HEK293 (cell line): ENCODE measurements around the gene ACTRT2.

Experiments
- CTCF ChIA-PET: fragments of 350-600 bp; formaldehyde crosslinking; extraction: SDS; loops from one replicate; lab custom pipeline; 2021; ENCODE audit warnings: antibody characterized with exemption; lab: Yijun Ruan, JAX
- POLR2A ChIA-PET: fragments of 300-600 bp; formaldehyde crosslinking; extraction: SDS; loops from one replicate; lab custom pipeline; 2020; ENCODE audit warnings: antibody characterized with exemption, inconsistent platforms; lab: Yijun Ruan, JAX
- H3K27ac ChIP-seq: fragments of 200-500 bp; sonication (Bioruptor generic); 2 replicates; pipeline ENCODE4 v1.5.1; 2014; ENCODE audit warnings: low read depth, low read length, control low read depth, inconsistent platforms; ENCODE audit errors: extremely low read depth
- H3K36me3 ChIP-seq, 2 experiments: fragments of 200-500 bp in 1 of 2; sonication (Bioruptor generic) in 1 of 2; 1 replicate in 1 of 2; 2 replicates in 1 of 2; pipeline ENCODE4 v1.5.1; 2014 to 2017; ENCODE audit warnings: inconsistent platforms in 2 of 2, low read length in 2 of 2; ENCODE audit not compliant: control insufficient read depth in 2 of 2, insufficient read depth in 1 of 2
- H3K4me1 ChIP-seq: fragments of 200-500 bp; sonication (Bioruptor generic); 2 replicates; pipeline ENCODE4 v1.5.1; 2014; ENCODE audit warnings: mild to moderate bottlenecking, low read length, inconsistent platforms; ENCODE audit not compliant: control insufficient read depth, insufficient read depth
- H3K4me3 ChIP-seq: 2 replicates; pipeline ENCODE4 v1.5.1; 2011; ENCODE audit warnings: low read depth, mild to moderate bottlenecking, control low read depth, low read length, moderate library complexity
- H3K9me3 ChIP-seq: fragments of 200-500 bp; sonication (Bioruptor generic); 2 replicates; pipeline ENCODE4 v1.5.1; 2014; ENCODE audit warnings: low read depth, low read length, inconsistent platforms; ENCODE audit not compliant: control insufficient read depth, insufficient read depth
- BCL11B ChIP-seq: fragments of 450-650 bp; formaldehyde crosslinking; IDR thresholded peaks from 2 replicates; pipeline ENCODE4 v1.5.1; 2016; ENCODE audit warnings: low read depth, missing biosample characterization, missing genetic modification characterization
- CTCF ChIP-seq: fragments of 450-650 bp; formaldehyde crosslinking; IDR thresholded peaks from 2 replicates; pipeline ENCODE4 v1.5.1; 2016; ENCODE audit warnings: missing biosample characterization, missing genetic modification characterization
- GFI1B ChIP-seq: fragments of 450-650 bp; formaldehyde crosslinking; IDR thresholded peaks from 2 replicates; pipeline ENCODE4 v1.5.1; 2016; ENCODE audit warnings: missing biosample characterization, missing genetic modification characterization
- SETDB1 ChIP-seq: IDR thresholded peaks from one replicate; pipeline ENCODE4 v1.6.1; 2017; ENCODE audit warnings: mild to moderate bottlenecking, low read length, moderate library complexity, mixed read lengths; ENCODE audit not compliant: insufficient read length
- ZBTB1 ChIP-seq: fragments of 450-650 bp; formaldehyde crosslinking; IDR thresholded peaks from 2 replicates; pipeline ENCODE4 v1.5.1; 2016; ENCODE audit warnings: missing biosample characterization, missing genetic modification characterization
- ZBTB6 ChIP-seq: fragments of 450-650 bp; formaldehyde crosslinking; IDR thresholded peaks from 2 replicates; pipeline ENCODE4 v1.5.1; 2017; ENCODE audit warnings: missing biosample characterization, missing genetic modification characterization
- ZNF132 ChIP-seq: fragments of 450-650 bp; formaldehyde crosslinking; IDR thresholded peaks from 2 replicates; pipeline ENCODE4 v1.5.1; 2017; ENCODE audit warnings: missing biosample characterization, missing genetic modification characterization, borderline replicate concordance
- ZNF140 ChIP-seq: fragments of 450-650 bp; formaldehyde crosslinking; IDR thresholded peaks from 2 replicates; pipeline ENCODE4 v1.5.1; 2016; ENCODE audit warnings: missing biosample characterization, missing genetic modification characterization
- ZNF248 ChIP-seq: fragments of 450-650 bp; formaldehyde crosslinking; IDR thresholded peaks from 2 replicates; pipeline ENCODE4 v1.5.1; 2017; ENCODE audit warnings: missing biosample characterization, missing genetic modification characterization
- ZNF26 ChIP-seq: fragments of 450-650 bp; formaldehyde crosslinking; IDR thresholded peaks from 2 replicates; pipeline ENCODE4 v1.5.1; 2016; ENCODE audit warnings: missing biosample characterization, missing genetic modification characterization
- ZNF311 ChIP-seq: fragments of 450-650 bp; formaldehyde crosslinking; IDR thresholded peaks from 2 replicates; pipeline ENCODE4 v1.5.1; 2017; ENCODE audit warnings: missing biosample characterization, missing genetic modification characterization, borderline replicate concordance
- ZNF449 ChIP-seq: fragments of 450-650 bp; formaldehyde crosslinking; IDR thresholded peaks from 2 replicates; pipeline ENCODE4 v1.5.1; 2017; ENCODE audit warnings: missing biosample characterization, mild to moderate bottlenecking, missing genetic modification characterization, moderate library complexity
- ZNF514 ChIP-seq: fragments of 450-650 bp; formaldehyde crosslinking; IDR thresholded peaks from 2 replicates; pipeline ENCODE4 v1.5.1; 2016; ENCODE audit warnings: missing biosample characterization, missing genetic modification characterization
- ZNF529 ChIP-seq: fragments of 450-650 bp; formaldehyde crosslinking; IDR thresholded peaks from 2 replicates; pipeline ENCODE4 v1.5.1; 2017; ENCODE audit warnings: missing genetic modification characterization, missing biosample characterization; ENCODE audit not compliant: insufficient replicate concordance
- ZNF580 ChIP-seq: fragments of 450-650 bp; formaldehyde crosslinking; IDR thresholded peaks from 2 replicates; pipeline ENCODE4 v1.5.1; 2016; ENCODE audit warnings: missing biosample characterization, missing genetic modification characterization
- ZNF670 ChIP-seq: fragments of 450-650 bp; formaldehyde crosslinking; IDR thresholded peaks from 2 replicates; pipeline ENCODE4 v1.5.1; 2016; ENCODE audit warnings: missing biosample characterization, missing genetic modification characterization, low read depth
- ZNF704 ChIP-seq: fragments of 450-650 bp; formaldehyde crosslinking; IDR thresholded peaks from 2 replicates; pipeline ENCODE4 v1.5.1; 2016; ENCODE audit warnings: missing biosample characterization, missing genetic modification characterization
- ZSCAN23 ChIP-seq: fragments of 450-650 bp; formaldehyde crosslinking; IDR thresholded peaks from 2 replicates; pipeline ENCODE4 v1.5.1; 2016; ENCODE audit warnings: missing biosample characterization, missing genetic modification characterization

ACTRT2 gene

GRCh38 chr1:3067301-3067670 lies 46.0 kb downstream of the ACTRT2 start:
- Histone ChIP-seq H3K9me3 (no peaks in the 10 kb centered on the region), H3K27ac (no peak overlapping the region), H3K36me3 (no peaks in the 10 kb centered on the region), H3K4me1 (no peaks in the 10 kb centered on the region; the same call in 1 of the 2 replicates), H3K4me3 (no peak overlapping the region)
- CTCF ChIA-PET = no interaction called here
- POLR2A ChIA-PET = no interaction called here
- TF ChIP-seq ZNF248 (tag by site-specific recombination) = no peak
- TF ChIP-seq ZNF670 = no peak
- TF ChIP-seq ZNF132 (tag by site-specific recombination) = no peak
- 0 out of 2 replicates have a peak, but pooled peaks have one; percentile 49 for TF ChIP-seq ZNF449 (tag by site-specific recombination)
- no peak for TF ChIP-seq ZBTB6 (tag by site-specific recombination)

GRCh38 chr1:3067671-3068563 lies 46.6 kb downstream of the ACTRT2 start:
- Histone ChIP-seq H3K27ac (peak overlapping the region; percentile 46; the same call in 1 of the 2 replicates), H3K36me3 (no peaks in the 10 kb centered on the region), H3K4me3 (no peak overlapping the region), H3K4me1 (no peaks in the 10 kb centered on the region; the same call in 1 of the 2 replicates), H3K9me3 (no peaks in the 10 kb centered on the region)
- POLR2A ChIA-PET = no interaction called here
- CTCF ChIA-PET = no interaction called here
- TF ChIP-seq ZNF26 (tag by site-specific recombination) (no peak), ZSCAN23 (tag by site-specific recombination) (no peak), CTCF (tag by site-specific recombination) (no peak), ZNF140 (no peak), ZNF248 (tag by site-specific recombination) (no peak), ZNF514 (tag by site-specific recombination) (no peak), SETDB1 (no peak), ZNF580 (tag by site-specific recombination) (no peak), ZBTB1 (tag by site-specific recombination) (no peak), GFI1B (tag by site-specific recombination) (no peak), BCL11B (no peak), ZNF311 (no peak), ZNF529 (tag by site-specific recombination) (no peak), ZNF704 (no peak)
- TF ChIP-seq, all 188 proteins: peak for 0
